Kidney (tissue), 14 donors: ENCODE data around the gene PEX14. TPM values are rescaled to one million over a fixed set of nuclear protein-coding genes. Genes with fewer than 3 reads are reported as not detected.

Experiments
- DNase-seq, 5 donors: peaks; one replicate each; pipeline ENCODE4 v3.0.0-alpha.2; 2013 to 2020
- FAIRE-seq: peaks from 2 replicates; lab custom pipeline; 2012; peaks lifted over from hg19 to GRCh38; lab: Jason Lieb, UNC
- H3K27ac ChIP-seq, 2 donors: one replicate each; pipeline ENCODE4 v1.7.0; 2013; ENCODE audit warnings: low read depth in 2 of 2, low read length in 2 of 2, inconsistent platforms in 1 of 2
- H3K27me3 ChIP-seq: one replicate; pipeline ENCODE4 v1.7.1; 2013; ENCODE audit warnings: low read length, inconsistent platforms; ENCODE audit not compliant: control insufficient read depth, insufficient read depth
- H3K36me3 ChIP-seq, 3 donors: one replicate each; pipeline versions ENCODE4 v1.7.0 to v1.7.1; 2013; ENCODE audit warnings: low read length in 3 of 3, control low read depth in 1 of 3, inconsistent platforms in 1 of 3; ENCODE audit not compliant: insufficient read depth in 3 of 3, control insufficient read depth in 2 of 3
- H3K4me1 ChIP-seq, 3 donors: one replicate each; pipeline versions ENCODE4 v1.7.0 to v1.7.1; 2013; ENCODE audit warnings: low read length in 3 of 3, inconsistent platforms in 1 of 3, low read depth in 1 of 3; ENCODE audit not compliant: control insufficient read depth in 2 of 3, insufficient read depth in 2 of 3
- H3K4me3 ChIP-seq, 3 donors: one replicate each; pipeline versions ENCODE4 v1.7.0 to v1.8.1; 2013; ENCODE audit warnings: low read length in 3 of 3, control low read depth in 1 of 3, inconsistent platforms in 1 of 3
- H3K9ac ChIP-seq, 3 donors: one replicate each; pipeline versions ENCODE4 v1.7.0 to v1.7.1; 2013; ENCODE audit warnings: low read length in 3 of 3, control low read depth in 1 of 3, inconsistent platforms in 1 of 3
- H3K9me3 ChIP-seq, 3 donors: one replicate each; pipeline versions ENCODE4 v1.7.0 to v1.7.1; 2013; ENCODE audit warnings: low read length in 3 of 3, control low read depth in 1 of 3, inconsistent platforms in 1 of 3; ENCODE audit not compliant: control insufficient read depth in 2 of 3, insufficient read depth in 1 of 3
- CTCF ChIP-seq: IDR thresholded peaks from 3 replicates; pipeline ENCODE4 v1.5.1; 2012; ENCODE audit warnings: mild to moderate bottlenecking, moderate library complexity, borderline replicate concordance; ENCODE audit not compliant: insufficient read depth; ENCODE audit errors: extremely low read depth
- intact Hi-C: fragments of 100-400 bp; cut with DNase I; formaldehyde crosslinking; loops from one replicate; pipeline ENCODE4 v1.11.1; 2022
- polyA plus RNA-seq: library from polyadenylated mRNA; stranded (reverse); fragments of 350-450 nt; fragmentation: Illumina TruSeq; extraction: RNeasy Lipid Tissue Mini Kit (QIAGEN cat#74804); gene quantifications from one replicate; pipeline ENCODE4 v1.2.3, GENCODE V29; 2014; ENCODE audit warnings: low read depth, low replicate concordance; ENCODE audit not compliant: insufficient read depth
- total RNA-seq: library from RNA; stranded (reverse); fragmentation: NEBNext Ultra II Directional; extraction: Animal tissue kit (Norgen Biotek cat#: 25700); gene quantifications from one replicate; pipeline ENCODE4 v1.2.1, GENCODE V29; 2021
- donor health status: control.
- donor health status: control.
- donor health status: control.
- donor health status: control.
- donor health status: control.
- donor health status: DM: yes; HTN: yes; CAD: no.
- donor health status: Normal renal cell carcinoma (clear cell type).

PEX14 gene
- total and polyA plus RNA-seq, 2 donors from 2014 or later = 22.8 to 25.8 TPM

GRCh38 chr1:10617931-10618885, 143.5 kb downstream of the PEX14 start:
- intact Hi-C loops = no loop called here
- DNase-seq (peak in 2 of 5 donors; percentile 15 to 59), FAIRE-seq (no peak)
- TF ChIP-seq CTCF = no peak
- Histone ChIP-seq H3K4me3 (no peak overlapping the region), H3K4me1 (no peaks in the 10 kb centered on the region), H3K9ac (no peak overlapping the region), H3K36me3 (no peaks in the 10 kb centered on the region), H3K9me3 (no peaks in the 10 kb centered on the region), H3K27ac (no peak overlapping the region), H3K27me3 (no peaks in the 10 kb centered on the region)

GRCh38 chr1:10620776-10621175, 146.0 kb downstream of the PEX14 start:
- H3K27me3 ChIP-seq = no peaks in the 10 kb centered on the region
- H3K4me1 ChIP-seq = peaks cover 0 to 5% (median 4%) of the 10 kb centered on the region in 3 donors
- peaks cover 0 to 7% (median 0%) of the 10 kb centered on the region in 3 donors for H3K36me3 ChIP-seq
- TF ChIP-seq CTCF = no peak
- H3K4me3 ChIP-seq = no peak overlapping the region
- H3K27ac ChIP-seq = no peak overlapping the region
- no peak overlapping the region for H3K9ac ChIP-seq
- H3K9me3 ChIP-seq = no peaks in the 10 kb centered on the region
- no peak for DNase-seq
- FAIRE-seq = no peak
- intact Hi-C loops = no loop called here

- H3K4me3 ChIP-seq = no peak overlapping the region
- no peaks in the 10 kb centered on the region for H3K27me3 ChIP-seq
- no peak overlapping the region for H3K9ac ChIP-seq
- TF ChIP-seq CTCF = no peak
- peaks cover 0 to 5% (median 4%) of the 10 kb centered on the region in 3 donors for H3K4me1 ChIP-seq
- peaks cover 0 to 7% (median 0%) of the 10 kb centered on the region in 3 donors for H3K36me3 ChIP-seq
- H3K9me3 ChIP-seq = no peaks in the 10 kb centered on the region
- FAIRE-seq (no peak), DNase-seq (peak in 1 of 5 donors; percentile 31)
- H3K27ac ChIP-seq = no peak overlapping the region
- intact Hi-C loops = no loop called here
Measured at GRCh38 chr1:10621906-10622305, 147.2 kb downstream of the PEX14 start.
